OCI-LY3 (cell line): ENCODE data around the gene PTPRN2.

Source experiments
- EZH2phosphoT487 ChIP-seq: fragments of 200-600 bp; shearing (Covaris generic); IDR thresholded peaks from 2 replicates; pipeline ENCODE4 v1.6.1; 2018; ENCODE audit warnings: antibody characterized with exemption, mixed run types, low read depth
- TF ChIP-seq, protein P1 (sequence below): fragments of 200-600, 300-600 bp; sonication (generic); IDR thresholded peaks from 2 replicates; pipeline ENCODE4 v1.5.1; 2014; ENCODE audit warnings: antibody characterized with exemption, low read length, low read depth

DNA sequence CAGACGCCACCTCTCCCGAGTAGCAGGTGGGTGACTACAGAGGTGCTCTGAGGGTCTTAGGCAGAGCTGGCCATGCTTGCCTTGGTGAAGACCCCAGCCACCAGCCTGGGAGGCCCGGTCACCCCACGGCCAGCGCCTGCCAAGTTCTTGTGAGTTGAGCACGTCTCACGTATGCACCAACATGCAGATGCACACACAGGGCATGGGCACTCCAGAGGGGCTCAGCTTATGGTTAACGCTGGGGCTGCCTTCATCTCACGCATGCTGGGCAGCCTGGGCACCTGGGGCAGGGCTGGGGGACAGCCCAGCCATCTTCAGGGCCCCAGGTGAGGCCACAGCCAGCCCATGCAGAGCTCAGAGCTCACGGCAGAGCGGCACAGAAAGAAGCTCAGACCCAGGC lies 41.0 kb downstream of the PTPRN2 start:
- TF ChIP-seq, protein P1, sequence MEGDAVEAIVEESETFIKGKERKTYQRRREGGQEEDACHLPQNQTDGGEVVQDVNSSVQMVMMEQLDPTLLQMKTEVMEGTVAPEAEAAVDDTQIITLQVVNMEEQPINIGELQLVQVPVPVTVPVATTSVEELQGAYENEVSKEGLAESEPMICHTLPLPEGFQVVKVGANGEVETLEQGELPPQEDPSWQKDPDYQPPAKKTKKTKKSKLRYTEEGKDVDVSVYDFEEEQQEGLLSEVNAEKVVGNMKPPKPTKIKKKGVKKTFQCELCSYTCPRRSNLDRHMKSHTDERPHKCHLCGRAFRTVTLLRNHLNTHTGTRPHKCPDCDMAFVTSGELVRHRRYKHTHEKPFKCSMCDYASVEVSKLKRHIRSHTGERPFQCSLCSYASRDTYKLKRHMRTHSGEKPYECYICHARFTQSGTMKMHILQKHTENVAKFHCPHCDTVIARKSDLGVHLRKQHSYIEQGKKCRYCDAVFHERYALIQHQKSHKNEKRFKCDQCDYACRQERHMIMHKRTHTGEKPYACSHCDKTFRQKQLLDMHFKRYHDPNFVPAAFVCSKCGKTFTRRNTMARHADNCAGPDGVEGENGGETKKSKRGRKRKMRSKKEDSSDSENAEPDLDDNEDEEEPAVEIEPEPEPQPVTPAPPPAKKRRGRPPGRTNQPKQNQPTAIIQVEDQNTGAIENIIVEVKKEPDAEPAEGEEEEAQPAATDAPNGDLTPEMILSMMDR = no peak
- TF ChIP-seq EZH2phosphoT487 = no peak
